Stimulated activated CD4-positive, alpha-beta T cell treated with anti-CD3 and anti-CD28 coated beads, TNF-alpha, amount 100 ng/mL, for 48 hours (primary cell): ENCODE results near the gene CDH3.

Source experiments
- DNase-seq, 3 donors: peaks; one replicate each; pipeline ENCODE4 v3.0.0-alpha.2; 2020; ENCODE audit warnings: low read depth in 3 of 3

The CDH3 gene

GRCh38 chr16:68651136-68651535 is 6.0 kb downstream of the CDH3 start:
- DNase-seq: no peak

- DNase-seq: no peak
These were observed 7.5 kb downstream of the CDH3 start for GRCh38 chr16:68652659-68653058.

- no peak for DNase-seq
These were observed 10.7 kb downstream of the CDH3 start for GRCh38 chr16:68655806-68656205.

GRCh38 chr16:68656751-68657150 is 11.6 kb downstream of the CDH3 start:
- no peak for DNase-seq

- no peak for DNase-seq
These were observed 13.3 kb downstream of the CDH3 start for GRCh38 chr16:68658341-68658973.

- DNase-seq: no peak
These were observed 13.9 kb downstream of the CDH3 start for GRCh38 chr16:68658974-68659360.

- no peak for DNase-seq
These were observed 14.6 kb downstream of the CDH3 start for GRCh38 chr16:68659412-68660358.

- DNase-seq: no peak
These were observed 15.3 kb downstream of the CDH3 start for GRCh38 chr16:68660359-68660795.

- no peak for DNase-seq
These were observed 16.9 kb downstream of the CDH3 start for GRCh38 chr16:68662035-68662434.

GRCh38 chr16:68664297-68664696 is 19.2 kb downstream of the CDH3 start:
- no peak for DNase-seq

GRCh38 chr16:68665501-68665900 is 20.4 kb downstream of the CDH3 start:
- no peak for DNase-seq

GRCh38 chr16:68668266-68668665 is 23.2 kb downstream of the CDH3 start:
- peak; percentile 13 to 28 (median 16) for DNase-seq

- no peak for DNase-seq
These were observed 31.2 kb downstream of the CDH3 start for GRCh38 chr16:68676113-68676860.

- no peak for DNase-seq
These were observed 35.9 kb downstream of the CDH3 start for GRCh38 chr16:68681038-68681437.

- DNase-seq: no peak
These were observed 40.8 kb downstream of the CDH3 start for GRCh38 chr16:68685685-68686478.

GRCh38 chr16:68686905-68687304 is 41.8 kb downstream of the CDH3 start:
- no peak for DNase-seq

GRCh38 chr16:68689921-68690320 is 44.8 kb downstream of the CDH3 start:
- DNase-seq: no peak

- no peak for DNase-seq
These were observed 50.5 kb downstream of the CDH3 start for GRCh38 chr16:68695575-68695974.

- no peak for DNase-seq
These were observed 51.4 kb downstream of the CDH3 start for GRCh38 chr16:68696514-68696913.

- DNase-seq: no peak
These were observed 53.0 kb downstream of the CDH3 start for GRCh38 chr16:68698091-68698490.

GRCh38 chr16:68700120-68700519 is 55.0 kb downstream of the CDH3 start:
- DNase-seq: no peak

GRCh38 chr16:68700831-68701230 is 55.7 kb downstream of the CDH3 start:
- no peak for DNase-seq
